ENCODE results near the gene TTC13. TPM values are rescaled to one million over a fixed set of nuclear protein-coding genes. Genes with fewer than 3 reads are reported as not detected.

TTC13 gene
- total RNA-seq, 4 donors from 2014 or later, result 44.8 to 178 (median 117) TPM

- no peak for TF ChIP-seq POLR2AphosphoS5 (IDR thresholded peaks at IDR 0.05)
- TF ChIP-seq POLR2A (IDR thresholded peaks at IDR 0.05), result no peak
- no peak for TF ChIP-seq EP300 (IDR thresholded peaks at IDR 0.05; ENCODE audit: low read depth)
- TF ChIP-seq CTCF (IDR thresholded peaks at IDR 0.05), result no peak
- DNase-seq, result no peak
- peak overlapping the region; percentile 81 to 90 (median 86) for H3K27ac ChIP-seq
- no peaks in the 10 kb centered on the region for H3K9me3 ChIP-seq
- no peaks in the 10 kb centered on the region for H3K27me3 ChIP-seq
- peaks cover 5 to 47% (median 30%) of the 10 kb centered on the region in 4 donors for H3K4me1 ChIP-seq
- intact Hi-C loops (cut with DNase I; ENCODE audit: low total_unique reads), result loop anchor here (5.0 kb wide), 1 partner anchor 40 kb away; no protein-coding TSS in a partner anchor
- H3K4me3 ChIP-seq, result peak overlapping the region; percentile 68 to 89 (median 79)
- in situ Hi-C loops (cut with MboI; ENCODE audit: low pct_ligation_motif_present in 1 of 4, low pct_unique_long_range_greater_than_20kb in 1 of 4, low sequenced_read_pairs in 3 of 4), result no loop called here
- 26 to 38% methylated on average over 4 to 17 of the region's 17 CpGs for WGBS, 2 donors (ENCODE audit: low coverage in 1 of 2)
- H3K36me3 ChIP-seq, result no peaks in the 10 kb centered on the region
Measured at GRCh38 chr1:230867101-230867902, 111.4 kb downstream of the TTC13 start.

- in situ Hi-C loops (cut with MboI; ENCODE audit: low pct_ligation_motif_present in 1 of 4, low pct_unique_long_range_greater_than_20kb in 1 of 4, low sequenced_read_pairs in 3 of 4), result no loop called here
- H3K4me1 ChIP-seq, result peaks cover 5 to 47% (median 30%) of the 10 kb centered on the region in 4 donors
- no peaks in the 10 kb centered on the region for H3K36me3 ChIP-seq
- TF ChIP-seq POLR2AphosphoS5 (IDR thresholded peaks at IDR 0.05) (peak in 2 of 3 donors; percentile 33 to 45), EP300 (IDR thresholded peaks at IDR 0.05; ENCODE audit: low read depth) (no peak)
- H3K4me3 ChIP-seq, result peak overlapping the region in 3 of 4 donors; percentile 75 to 89 (median 83)
- DNase-seq, result no peak
- H3K9me3 ChIP-seq, result no peaks in the 10 kb centered on the region
- H3K27me3 ChIP-seq, result no peaks in the 10 kb centered on the region
- peak overlapping the region; percentile 81 to 90 (median 86) for H3K27ac ChIP-seq
- intact Hi-C loops (cut with DNase I; ENCODE audit: low total_unique reads), result loop anchor here (5.0 kb wide), 1 partner anchor 41 kb away; no protein-coding TSS in a partner anchor
- 50 to 52% methylated on average over 7 to 9 of the region's 9 CpGs for WGBS, 2 donors (ENCODE audit: low coverage in 1 of 2)
Measured at GRCh38 chr1:230866171-230867070, 112.2 kb downstream of the TTC13 start.

- TF ChIP-seq CTCF (IDR thresholded peaks at IDR 0.05), result no peak
- TF ChIP-seq POLR2A (IDR thresholded peaks at IDR 0.05), result no peak
- no peak for TF ChIP-seq EP300 (IDR thresholded peaks at IDR 0.05; ENCODE audit: low read depth)
- no peak for TF ChIP-seq POLR2AphosphoS5 (IDR thresholded peaks at IDR 0.05)
- Histone ChIP-seq H3K36me3 (no peaks in the 10 kb centered on the region), H3K27me3 (no peaks in the 10 kb centered on the region), H3K27ac (peak overlapping the region; percentile 81 to 90 (median 86)), H3K4me1 (peaks cover 5 to 47% (median 30%) of the 10 kb centered on the region in 4 donors), H3K4me3 (no peak overlapping the region), H3K9me3 (no peaks in the 10 kb centered on the region)
- DNase-seq, result no peak
- in situ Hi-C loops (cut with MboI; ENCODE audit: low pct_ligation_motif_present in 1 of 4, low pct_unique_long_range_greater_than_20kb in 1 of 4, low sequenced_read_pairs in 3 of 4) (no loop called here), intact Hi-C loops (cut with DNase I; ENCODE audit: low total_unique reads) (loop anchor here (5.0 kb wide), 1 partner anchor 42 kb away; no protein-coding TSS in a partner anchor)
- 55 to 87% methylated on average over 3 to 8 of the region's 8 CpGs for WGBS, 2 donors (ENCODE audit: low coverage in 1 of 2)
Measured at GRCh38 chr1:230865062-230865817, 113.4 kb downstream of the TTC13 start.

GRCh38 chr1:230864441-230864840, 114.2 kb downstream of the TTC13 start:
- intact Hi-C loops (cut with DNase I; ENCODE audit: low total_unique reads) (no loop called here), in situ Hi-C loops (cut with MboI; ENCODE audit: low pct_ligation_motif_present in 1 of 4, low pct_unique_long_range_greater_than_20kb in 1 of 4, low sequenced_read_pairs in 3 of 4) (no loop called here)
- H3K9me3 ChIP-seq, result no peaks in the 10 kb centered on the region
- peak overlapping the region in 3 of 4 donors; percentile 17 to 90 (median 85) for H3K27ac ChIP-seq
- TF ChIP-seq POLR2A (IDR thresholded peaks at IDR 0.05), result no peak
- no peak for TF ChIP-seq CTCF (IDR thresholded peaks at IDR 0.05)
- TF ChIP-seq POLR2AphosphoS5 (IDR thresholded peaks at IDR 0.05), result no peak
- no peak for TF ChIP-seq EP300 (IDR thresholded peaks at IDR 0.05; ENCODE audit: low read depth)
- WGBS, 2 donors (ENCODE audit: low coverage in 1 of 2), result 64% methylated on average over 9 of the region's 9 CpGs; no CpG with 5 or more reads in 1 of the 2 donors
- H3K36me3 ChIP-seq, result no peaks in the 10 kb centered on the region
- H3K4me1 ChIP-seq, result peaks cover 5 to 47% (median 30%) of the 10 kb centered on the region in 4 donors
- H3K27me3 ChIP-seq, result no peaks in the 10 kb centered on the region
- H3K4me3 ChIP-seq, result no peak overlapping the region
- DNase-seq, result no peak
